Measurements from ENCODE around the gene WARS2.

DNA sequence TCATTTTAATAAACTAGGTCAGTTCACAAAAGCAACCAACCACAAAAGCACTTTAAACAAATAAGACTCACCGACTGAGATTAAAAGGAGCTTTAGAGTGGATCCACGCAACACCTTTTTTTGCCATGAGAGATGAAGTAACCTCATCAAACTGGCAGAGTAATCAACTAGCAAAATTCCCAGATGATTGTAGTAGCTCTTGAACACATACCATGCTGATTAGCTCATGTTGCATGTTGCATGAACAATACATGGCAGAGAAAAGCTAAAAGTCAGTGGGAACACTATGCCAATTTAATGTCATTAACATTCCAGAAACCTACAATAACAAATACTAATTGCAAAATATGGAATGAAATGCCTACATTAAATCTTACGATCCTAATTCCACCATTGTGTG lies 4.1 kb downstream of the WARS2 start:
- no peak for TF ChIP-seq POLR2A (IDR thresholded peaks at IDR 0.05; ENCODE audit: low read depth, low read length)
- no peak for TF ChIP-seq POLR2AphosphoS5 (IDR thresholded peaks at IDR 0.05; ENCODE audit: low read depth, low read length)
- TF ChIP-seq TAF1 (IDR thresholded peaks at IDR 0.05; ENCODE audit: low read depth, low read length), result no peak
- no peak for TF ChIP-seq SPI1 (IDR thresholded peaks at IDR 0.05; ENCODE audit: low read depth, low read length)
- TF ChIP-seq POU2F2 (IDR thresholded peaks at IDR 0.05; ENCODE audit: low read depth, low read length), result no peak
- no peak for TF ChIP-seq PAX5 (IDR thresholded peaks at IDR 0.05; ENCODE audit: insufficient read depth, low read length, severe bottlenecking)
